NCI-H345 treated with DMSO at 0.1 percent for 48 hours (cell line): Measurements from ENCODE around the gene PTF1A.

ENCODE experiments used
- DNase-seq: peaks from one replicate; lab custom pipeline; 2025; ENCODE audit not compliant: unreplicated experiment; lab: John Stamatoyannopoulos, UW

Gene PTF1A

GRCh38 chr10:23191764-23192711 is at the start of gene PTF1A:
Gene PTF1A, plus strand, starts transcription at chr10:23192312. Its CDS starts 219 bp downstream, at chr10:23192531.
- no peak for DNase-seq

- DNase-seq, result no peak
Measured at GRCh38 chr10:23146258-23146657, 45.9 kb upstream of the PTF1A start.

DNA sequence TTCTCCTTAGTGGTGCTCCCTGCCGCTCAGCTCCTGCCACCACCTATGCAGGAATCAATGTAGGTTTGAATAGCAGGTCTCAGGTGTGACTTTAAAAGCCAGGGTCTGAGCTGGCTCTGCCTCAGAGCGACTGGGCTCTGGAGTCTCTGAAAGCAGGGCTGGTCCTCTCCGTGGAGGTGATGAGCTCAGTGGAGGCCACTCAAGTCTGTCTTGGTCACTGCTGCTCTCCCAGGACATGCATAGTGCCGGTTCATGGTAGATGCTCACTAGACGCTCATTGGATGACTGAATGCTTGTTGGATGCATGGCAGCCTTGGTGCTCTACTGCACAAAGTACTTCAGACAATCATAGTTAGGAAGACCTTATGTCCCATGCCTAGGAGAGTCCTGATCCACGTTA is 45.1 kb upstream of the PTF1A start:
- no peak for DNase-seq

DNA sequence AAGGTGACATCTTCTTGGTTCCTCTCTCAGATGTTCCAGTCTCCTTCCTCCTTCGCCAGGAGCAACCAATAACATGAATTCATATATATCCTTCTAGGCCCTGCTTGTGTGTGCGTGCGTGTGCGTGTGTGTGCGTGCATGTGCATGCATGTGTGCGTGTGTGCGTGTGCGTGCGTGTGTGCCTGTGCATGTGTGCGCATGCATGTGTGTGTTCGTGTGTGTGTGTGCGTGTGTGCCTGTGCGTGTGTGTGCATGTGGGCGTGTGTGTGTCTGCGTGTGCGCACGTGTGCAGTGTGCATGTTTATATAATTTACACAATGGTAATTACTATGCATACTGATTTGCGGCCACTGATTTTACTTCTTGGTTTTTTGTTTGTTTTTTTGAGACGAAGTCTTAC is 43.9 kb upstream of the PTF1A start:
- DNase-seq, result no peak

DNA sequence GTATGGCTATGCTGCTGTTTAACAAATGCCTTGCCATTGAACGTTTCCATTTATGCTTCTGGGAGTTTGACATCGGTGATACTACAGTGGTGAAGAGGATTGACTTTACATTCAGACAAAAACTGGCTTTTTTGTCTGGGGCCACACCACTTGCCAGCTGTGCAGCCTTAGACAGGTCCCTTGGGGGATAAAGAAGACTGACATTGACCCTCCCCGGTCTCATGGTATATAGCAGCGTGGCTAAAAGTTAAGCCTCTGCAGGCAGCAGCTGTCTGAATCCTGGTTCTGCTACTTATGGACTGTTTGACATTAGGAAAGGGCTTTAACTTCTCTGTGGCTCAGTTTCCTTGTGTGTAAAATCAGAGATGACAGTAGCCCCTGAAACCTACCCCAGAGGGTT is 42.0 kb upstream of the PTF1A start:
- no peak for DNase-seq

- DNase-seq, result no peak
Measured at GRCh38 chr10:23150610-23151009, 41.5 kb upstream of the PTF1A start.

GRCh38 chr10:23151071-23151470 is 41.0 kb upstream of the PTF1A start:
- DNase-seq, result no peak

DNA sequence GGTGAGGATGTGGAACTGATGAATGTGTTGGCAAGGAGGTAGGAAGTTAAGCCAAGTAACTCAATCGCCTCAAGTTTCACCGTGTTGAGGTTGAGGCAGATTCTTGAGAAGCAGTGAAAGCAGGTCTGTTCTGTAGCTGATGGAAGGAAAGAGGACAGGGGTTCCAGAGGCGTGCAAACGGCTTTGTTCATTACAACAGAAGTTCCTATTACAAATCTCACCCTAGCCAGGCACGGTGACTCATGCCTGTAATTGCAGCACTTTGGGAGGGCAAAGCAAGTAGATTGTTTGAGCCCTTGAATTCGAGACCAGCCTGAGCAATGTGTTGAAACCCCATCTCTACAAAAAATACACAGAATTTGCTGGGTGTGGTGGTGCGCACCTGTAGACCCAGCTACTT is 36.9 kb upstream of the PTF1A start:
- DNase-seq, result no peak

- DNase-seq, result no peak
Measured at GRCh38 chr10:23156447-23157150, 35.5 kb upstream of the PTF1A start.

GRCh38 chr10:23157239-23157681 is 34.9 kb upstream of the PTF1A start:
- DNase-seq, result no peak

- DNase-seq, result peak; percentile 20
Measured at GRCh38 chr10:23157691-23158369, 34.3 kb upstream of the PTF1A start.

DNA sequence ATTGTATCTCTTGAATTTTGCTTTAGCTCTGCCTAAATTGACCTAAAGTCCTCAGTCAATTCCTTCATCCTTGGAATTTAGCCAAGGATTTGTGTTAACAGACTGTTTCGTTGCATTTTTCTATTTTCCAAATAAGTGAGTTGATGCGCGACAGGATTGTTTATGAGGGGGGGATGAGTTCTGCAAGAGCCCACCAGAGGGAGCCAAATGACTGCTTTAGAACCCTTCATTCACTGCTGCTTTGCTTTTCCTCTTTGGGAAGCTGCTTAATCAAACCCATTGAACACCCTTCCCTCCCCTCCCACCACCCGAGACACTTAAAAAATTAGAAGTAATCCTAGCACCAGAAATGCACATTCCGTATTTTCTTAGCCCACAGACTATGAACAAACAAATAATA is 33.7 kb upstream of the PTF1A start:
- peak; percentile 29 for DNase-seq

- DNase-seq, result no peak
Measured at GRCh38 chr10:23171232-23171876, 20.8 kb upstream of the PTF1A start.

DNA sequence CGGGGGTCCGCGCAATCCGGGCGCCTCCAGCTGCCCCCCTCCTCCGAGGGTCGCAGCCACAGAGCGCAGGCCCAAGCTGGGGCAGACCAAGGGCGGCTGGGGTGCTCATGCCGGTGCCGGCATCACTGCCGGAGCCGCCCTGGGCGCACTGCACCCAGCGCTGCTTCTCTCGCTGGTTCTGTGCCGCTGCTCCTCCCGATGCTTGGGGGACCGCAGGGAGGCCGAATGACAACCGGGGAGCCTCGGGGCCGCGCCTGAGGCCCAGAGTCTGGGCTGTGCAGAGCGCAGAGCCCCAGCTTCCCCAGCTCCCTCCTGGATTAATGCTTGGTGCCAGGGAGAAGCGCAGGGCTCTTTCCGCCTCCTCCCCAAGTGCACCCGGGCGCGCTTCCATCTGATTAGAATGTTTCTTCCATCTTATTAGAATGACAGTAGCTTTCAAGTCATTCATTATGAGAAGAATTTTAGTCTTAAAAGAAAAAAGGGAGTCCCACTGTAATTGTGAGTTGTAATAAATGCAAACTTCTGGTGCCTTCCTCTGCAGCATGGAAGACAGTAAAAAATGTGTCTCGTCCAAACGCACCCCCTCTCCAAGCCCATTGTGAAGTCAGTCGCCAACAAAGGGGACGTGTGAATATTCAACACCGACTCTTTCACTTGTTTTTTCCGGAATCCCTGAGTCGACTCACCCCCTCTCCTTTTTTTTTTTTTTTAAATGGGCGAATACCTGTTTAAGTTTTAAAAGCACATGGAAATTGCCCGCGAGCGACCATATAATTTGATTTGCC is 19.5 kb upstream of the PTF1A start:
- no peak for DNase-seq

DNA sequence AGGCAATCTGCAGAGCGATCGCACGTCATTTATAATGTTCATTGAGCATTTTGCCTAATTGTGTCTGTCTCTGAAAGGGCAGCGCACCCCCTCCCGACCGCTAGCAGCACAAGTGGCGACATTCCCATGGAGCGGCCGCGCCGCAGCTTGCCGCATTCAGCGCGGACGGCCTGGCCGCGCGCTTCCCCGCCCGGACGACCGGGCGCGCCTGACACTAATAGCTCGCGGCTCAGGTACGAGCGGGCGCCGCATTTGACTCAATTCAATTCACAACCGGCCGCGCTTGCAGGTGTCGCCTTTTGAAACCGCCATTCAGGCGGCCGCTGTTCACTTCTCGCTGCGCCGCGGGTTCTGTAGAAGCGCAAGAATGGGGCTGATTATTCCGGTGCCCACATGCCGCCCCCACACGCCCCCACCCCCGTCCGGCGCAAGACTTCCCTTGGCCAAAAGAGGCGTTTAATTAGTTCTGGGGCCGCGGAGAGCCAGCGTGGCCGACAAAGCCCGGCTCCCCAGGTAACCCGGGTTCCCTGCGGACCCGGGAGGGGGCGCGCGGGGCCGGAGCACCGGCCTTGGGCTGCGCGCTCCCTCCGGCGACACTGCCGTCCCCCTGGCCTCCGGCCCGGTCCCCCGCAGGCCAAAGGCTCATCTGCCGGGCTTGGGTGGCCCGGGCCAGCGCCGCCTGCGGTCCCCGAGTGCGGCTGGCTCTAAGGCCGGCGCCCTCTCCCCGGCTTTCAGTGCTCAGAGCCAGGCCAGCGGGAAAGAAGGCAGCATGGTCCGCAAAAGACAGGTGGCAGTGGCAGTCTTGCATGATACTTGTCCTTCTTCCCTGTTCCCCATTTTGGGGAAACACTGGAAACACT is 18.7 kb upstream of the PTF1A start:
- no peak for DNase-seq

GRCh38 chr10:23174074-23174976 is 17.8 kb upstream of the PTF1A start:
- no peak for DNase-seq

DNA sequence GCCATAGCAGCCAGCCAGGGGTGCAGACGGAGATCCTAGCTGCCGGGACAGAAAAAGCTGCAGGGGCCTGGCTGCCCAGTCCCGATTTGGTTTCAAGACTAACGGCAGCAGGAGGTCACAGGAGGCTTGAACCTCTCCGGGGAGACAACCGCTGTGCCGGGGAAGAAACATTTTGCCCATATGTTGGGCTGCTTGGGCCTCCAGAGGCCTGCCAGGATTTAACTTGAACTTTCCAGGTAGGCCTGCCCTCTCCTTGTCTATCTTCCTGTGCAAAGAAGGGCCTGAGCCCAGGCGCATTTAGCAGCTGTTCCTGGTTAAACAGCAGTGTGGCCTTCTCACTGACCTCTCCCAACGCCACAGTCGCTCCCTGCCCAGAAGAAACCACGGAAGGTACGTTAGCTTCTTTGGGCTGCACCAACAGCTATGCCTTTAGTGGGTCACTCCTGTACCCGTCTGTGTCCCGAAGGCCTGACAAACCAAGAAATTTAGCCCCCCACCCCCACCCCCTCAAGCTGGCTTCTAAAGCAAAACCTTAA is 17.1 kb upstream of the PTF1A start:
- no peak for DNase-seq

- DNase-seq, result no peak
Measured at GRCh38 chr10:23186178-23186577, 5.9 kb upstream of the PTF1A start.
